Fibroblast of pulmonary artery (primary cell): ENCODE results near the gene SAGE1.
"Not testable (repeated sequence)": the region's sequence is repeated elsewhere in the genome, so short reads cannot be mapped to it uniquely, and the experiment has no call there.

ENCODE experiments used
- DNase-seq: peaks from one replicate; pipeline ENCODE4 v3.0.0-alpha.2; 2010; ENCODE audit warnings: low read depth
- H3K4me3 ChIP-seq: replicated peaks from 2 replicates; pipeline ENCODE4 v1.5.1; 2011; ENCODE audit warnings: low read depth, mild to moderate bottlenecking, control low read depth, low read length, moderate library complexity
- CTCF ChIP-seq: IDR thresholded peaks from 2 replicates; pipeline ENCODE4 v1.5.1; 2011; ENCODE audit warnings: mild to moderate bottlenecking, control low read depth, low read length, inconsistent platforms; ENCODE audit errors: missing control alignments

Gene SAGE1

GRCh38 chrX:135893294-135893817 is at the start of gene SAGE1, which contains the start of gene CT45A10:
TSS of gene SAGE1 (plus strand) at chrX:135893716. CDS start at chrX:135896243, 2,527 bp downstream.
TSS of gene CT45A10 (minus strand) at chrX:135893444. CDS start at chrX:135885344, 8,100 bp downstream.
- DNase-seq, result no peak
- TF ChIP-seq CTCF, result no peak

GRCh38 chrX:135854438-135854837 is 39.1 kb upstream of the SAGE1 start, which contains the start of gene CT45A8:
TSS of gene CT45A8 (minus strand) at chrX:135854538. CDS start at chrX:135850783, 3,755 bp downstream.
- H3K4me3 ChIP-seq, DNase-seq: not testable (repeated sequence)

More at GRCh38 chrX:135893294-135893817, at the start of gene SAGE1, which contains the start of gene CT45A10:
- H3K4me3 ChIP-seq, result no peak within 1 kb of the TSS

- DNase-seq, H3K4me3 ChIP-seq: not testable (repeated sequence)
Measured at GRCh38 chrX:135871712-135872111, 21.8 kb upstream of the SAGE1 start, which contains the start of gene CT45A9. TSS of gene CT45A9 (minus strand) at chrX:135871812. CDS start at chrX:135868061, 3,751 bp downstream.

- H3K4me3 ChIP-seq, DNase-seq: not testable (repeated sequence)
Measured at GRCh38 chrX:135882741-135883140, 10.8 kb upstream of the SAGE1 start.

GRCh38 chrX:135888230-135888629 is 5.3 kb upstream of the SAGE1 start:
- not testable (repeated sequence) for DNase-seq

GRCh38 chrX:135888976-135889375 is 4.5 kb upstream of the SAGE1 start:
- not testable (repeated sequence) for DNase-seq, H3K4me3 ChIP-seq

More at GRCh38 chrX:135888230-135888629, 5.3 kb upstream of the SAGE1 start:
- not testable (repeated sequence) for H3K4me3 ChIP-seq

GRCh38 chrX:135890087-135890585 is 3.4 kb upstream of the SAGE1 start:
- no peak for DNase-seq
- H3K4me3 ChIP-seq, result no peak overlapping the region
- TF ChIP-seq CTCF, result no peak

GRCh38 chrX:135892781-135893180 is 735 bp upstream of the SAGE1 start:
- no peak overlapping the region for H3K4me3 ChIP-seq
- DNase-seq, result no peak
- TF ChIP-seq CTCF, result no peak

- H3K4me3 ChIP-seq, result no peak overlapping the region
- TF ChIP-seq CTCF, result no peak
- DNase-seq, result no peak
Measured at GRCh38 chrX:135910251-135910650, 16.7 kb downstream of the SAGE1 start.
